ENCODE measurements around the gene B4GAT1.

GRCh38 chr11:66340596-66341501, 6.6 kb downstream of the B4GAT1 start:
- TF ChIP-seq ZNF274 (IDR thresholded peaks at IDR 0.05; ENCODE audit: low read depth, low read length) (no peak), SUZ12 (IDR thresholded peaks at IDR 0.05; ENCODE audit: extremely low read depth, insufficient read depth, insufficient read length) (no peak), YY1 (IDR thresholded peaks at IDR 0.05; ENCODE audit: insufficient read depth, insufficient read length) (no peak)

Data from NT2/D1 (cell line).